ENCODE measurements around the gene KCNAB2. TPM values are rescaled to one million over a fixed set of nuclear protein-coding genes. Genes with fewer than 3 reads are reported as not detected.

Gene KCNAB2
- total and polyA plus RNA-seq, 4 donors: 1.8 to 5.9 (median 4.5) TPM

DNA sequence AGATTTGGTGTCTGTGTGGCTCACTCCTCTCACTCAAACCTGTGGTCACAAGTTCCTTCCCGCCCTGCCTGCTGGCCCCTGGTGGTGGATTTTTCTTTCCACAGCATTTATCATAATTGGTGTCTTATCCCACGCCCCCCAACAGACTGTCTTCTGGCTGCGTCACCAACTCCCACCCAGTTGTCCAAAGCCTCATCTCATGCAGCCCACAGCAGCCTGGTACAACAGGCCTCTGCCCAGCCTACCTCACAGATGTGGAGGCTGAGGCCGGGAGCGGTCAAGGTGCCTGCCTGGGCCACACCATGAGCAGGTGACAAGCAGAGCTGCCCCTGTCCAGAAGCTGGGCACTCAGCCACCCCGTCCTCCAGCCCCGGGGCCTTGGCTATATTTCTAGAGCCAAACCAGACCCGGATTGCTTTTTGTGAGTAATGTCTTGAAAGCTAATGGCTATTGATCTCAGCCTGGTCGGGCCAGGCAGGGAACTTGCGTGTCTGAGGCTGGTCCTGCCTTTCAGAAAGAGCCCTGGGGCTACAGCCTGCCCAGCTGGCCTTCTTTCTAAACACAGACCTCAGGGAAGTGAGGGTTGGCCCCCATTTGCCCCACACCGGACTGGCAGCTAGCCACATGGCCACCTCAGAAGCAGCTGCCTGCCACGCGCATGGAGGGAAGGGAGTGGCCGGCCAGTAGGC, 2.6 kb downstream of the KCNAB2 start:
- TF ChIP-seq HNF4A (conservative IDR thresholded peaks at IDR 0.05) (no peak), SP1 (IDR thresholded peaks at IDR 0.05) (no peak), GABPA (IDR thresholded peaks at IDR 0.05 in 1 of 2, conservative IDR thresholded peaks at IDR 0.05 in 1 of 2) (no peak), HNF4G (IDR thresholded peaks at IDR 0.05) (no peak), NR2F2 (IDR thresholded peaks at IDR 0.05) (no peak), TAF1 (conservative IDR thresholded peaks at IDR 0.05) (no peak), RXRA (IDR thresholded peaks at IDR 0.05) (no peak), JUND (IDR thresholded peaks at IDR 0.05) (no peak), FOXA1 (IDR thresholded peaks at IDR 0.05) (no peak), EGR1 (IDR thresholded peaks at IDR 0.05; ENCODE audit: low read depth in 2 of 2) (no peak), YY1 (IDR thresholded peaks at IDR 0.05) (no peak), FOXA2 (IDR thresholded peaks at IDR 0.05) (no peak)
- TF ChIP-seq, protein P1, sequence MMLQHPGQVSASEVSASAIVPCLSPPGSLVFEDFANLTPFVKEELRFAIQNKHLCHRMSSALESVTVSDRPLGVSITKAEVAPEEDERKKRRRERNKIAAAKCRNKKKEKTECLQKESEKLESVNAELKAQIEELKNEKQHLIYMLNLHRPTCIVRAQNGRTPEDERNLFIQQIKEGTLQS (IDR thresholded peaks at IDR 0.05): no peak
- TF ChIP-seq, protein P2, sequence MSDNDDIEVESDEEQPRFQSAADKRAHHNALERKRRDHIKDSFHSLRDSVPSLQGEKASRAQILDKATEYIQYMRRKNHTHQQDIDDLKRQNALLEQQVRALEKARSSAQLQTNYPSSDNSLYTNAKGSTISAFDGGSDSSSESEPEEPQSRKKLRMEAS (IDR thresholded peaks at IDR 0.05): no peak
- TF ChIP-seq, protein P3, sequence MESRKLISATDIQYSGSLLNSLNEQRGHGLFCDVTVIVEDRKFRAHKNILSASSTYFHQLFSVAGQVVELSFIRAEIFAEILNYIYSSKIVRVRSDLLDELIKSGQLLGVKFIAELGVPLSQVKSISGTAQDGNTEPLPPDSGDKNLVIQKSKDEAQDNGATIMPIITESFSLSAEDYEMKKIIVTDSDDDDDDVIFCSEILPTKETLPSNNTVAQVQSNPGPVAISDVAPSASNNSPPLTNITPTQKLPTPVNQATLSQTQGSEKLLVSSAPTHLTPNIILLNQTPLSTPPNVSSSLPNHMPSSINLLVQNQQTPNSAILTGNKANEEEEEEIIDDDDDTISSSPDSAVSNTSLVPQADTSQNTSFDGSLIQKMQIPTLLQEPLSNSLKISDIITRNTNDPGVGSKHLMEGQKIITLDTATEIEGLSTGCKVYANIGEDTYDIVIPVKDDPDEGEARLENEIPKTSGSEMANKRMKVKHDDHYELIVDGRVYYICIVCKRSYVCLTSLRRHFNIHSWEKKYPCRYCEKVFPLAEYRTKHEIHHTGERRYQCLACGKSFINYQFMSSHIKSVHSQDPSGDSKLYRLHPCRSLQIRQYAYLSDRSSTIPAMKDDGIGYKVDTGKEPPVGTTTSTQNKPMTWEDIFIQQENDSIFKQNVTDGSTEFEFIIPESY (IDR thresholded peaks at IDR 0.05): no peak
- TF ChIP-seq, protein P4, sequence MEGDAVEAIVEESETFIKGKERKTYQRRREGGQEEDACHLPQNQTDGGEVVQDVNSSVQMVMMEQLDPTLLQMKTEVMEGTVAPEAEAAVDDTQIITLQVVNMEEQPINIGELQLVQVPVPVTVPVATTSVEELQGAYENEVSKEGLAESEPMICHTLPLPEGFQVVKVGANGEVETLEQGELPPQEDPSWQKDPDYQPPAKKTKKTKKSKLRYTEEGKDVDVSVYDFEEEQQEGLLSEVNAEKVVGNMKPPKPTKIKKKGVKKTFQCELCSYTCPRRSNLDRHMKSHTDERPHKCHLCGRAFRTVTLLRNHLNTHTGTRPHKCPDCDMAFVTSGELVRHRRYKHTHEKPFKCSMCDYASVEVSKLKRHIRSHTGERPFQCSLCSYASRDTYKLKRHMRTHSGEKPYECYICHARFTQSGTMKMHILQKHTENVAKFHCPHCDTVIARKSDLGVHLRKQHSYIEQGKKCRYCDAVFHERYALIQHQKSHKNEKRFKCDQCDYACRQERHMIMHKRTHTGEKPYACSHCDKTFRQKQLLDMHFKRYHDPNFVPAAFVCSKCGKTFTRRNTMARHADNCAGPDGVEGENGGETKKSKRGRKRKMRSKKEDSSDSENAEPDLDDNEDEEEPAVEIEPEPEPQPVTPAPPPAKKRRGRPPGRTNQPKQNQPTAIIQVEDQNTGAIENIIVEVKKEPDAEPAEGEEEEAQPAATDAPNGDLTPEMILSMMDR (IDR thresholded peaks at IDR 0.05; ENCODE audit: low read depth, low read length, missing input control): no peak
- TF ChIP-seq, protein P5, sequence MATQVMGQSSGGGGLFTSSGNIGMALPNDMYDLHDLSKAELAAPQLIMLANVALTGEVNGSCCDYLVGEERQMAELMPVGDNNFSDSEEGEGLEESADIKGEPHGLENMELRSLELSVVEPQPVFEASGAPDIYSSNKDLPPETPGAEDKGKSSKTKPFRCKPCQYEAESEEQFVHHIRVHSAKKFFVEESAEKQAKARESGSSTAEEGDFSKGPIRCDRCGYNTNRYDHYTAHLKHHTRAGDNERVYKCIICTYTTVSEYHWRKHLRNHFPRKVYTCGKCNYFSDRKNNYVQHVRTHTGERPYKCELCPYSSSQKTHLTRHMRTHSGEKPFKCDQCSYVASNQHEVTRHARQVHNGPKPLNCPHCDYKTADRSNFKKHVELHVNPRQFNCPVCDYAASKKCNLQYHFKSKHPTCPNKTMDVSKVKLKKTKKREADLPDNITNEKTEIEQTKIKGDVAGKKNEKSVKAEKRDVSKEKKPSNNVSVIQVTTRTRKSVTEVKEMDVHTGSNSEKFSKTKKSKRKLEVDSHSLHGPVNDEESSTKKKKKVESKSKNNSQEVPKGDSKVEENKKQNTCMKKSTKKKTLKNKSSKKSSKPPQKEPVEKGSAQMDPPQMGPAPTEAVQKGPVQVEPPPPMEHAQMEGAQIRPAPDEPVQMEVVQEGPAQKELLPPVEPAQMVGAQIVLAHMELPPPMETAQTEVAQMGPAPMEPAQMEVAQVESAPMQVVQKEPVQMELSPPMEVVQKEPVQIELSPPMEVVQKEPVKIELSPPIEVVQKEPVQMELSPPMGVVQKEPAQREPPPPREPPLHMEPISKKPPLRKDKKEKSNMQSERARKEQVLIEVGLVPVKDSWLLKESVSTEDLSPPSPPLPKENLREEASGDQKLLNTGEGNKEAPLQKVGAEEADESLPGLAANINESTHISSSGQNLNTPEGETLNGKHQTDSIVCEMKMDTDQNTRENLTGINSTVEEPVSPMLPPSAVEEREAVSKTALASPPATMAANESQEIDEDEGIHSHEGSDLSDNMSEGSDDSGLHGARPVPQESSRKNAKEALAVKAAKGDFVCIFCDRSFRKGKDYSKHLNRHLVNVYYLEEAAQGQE (IDR thresholded peaks at IDR 0.05): no peak
- no peaks in the 10 kb centered on the region for H3K36me3 ChIP-seq (ENCODE audit: control insufficient read depth in 4 of 4, insufficient read depth in 3 of 4, low read depth in 1 of 4, low read length in 3 of 4)
- H3K27ac ChIP-seq (ENCODE audit: low read depth in 1 of 2, low read length in 2 of 2): no peak overlapping the region
- no peak for DNase-seq (ENCODE audit: low spot score)
- no peaks in the 10 kb centered on the region for H3K9me3 ChIP-seq (ENCODE audit: control insufficient read depth in 4 of 4, low read length in 3 of 4)
- H3K9ac ChIP-seq (ENCODE audit: low read depth in 1 of 2, low read length in 2 of 2): no peak overlapping the region
- 86% methylated on average over 14 of the region's 14 CpGs for WGBS
- no peaks in the 10 kb centered on the region for H3K4me1 ChIP-seq (ENCODE audit: control insufficient read depth in 4 of 4, insufficient read depth in 4 of 4, low read length in 3 of 4)
- H3K4me3 ChIP-seq (ENCODE audit: low read depth in 1 of 3, low read length in 3 of 3): no peak overlapping the region
- no peaks in the 10 kb centered on the region for H3K27me3 ChIP-seq (ENCODE audit: control insufficient read depth in 4 of 4, insufficient read depth in 4 of 4, low read length in 3 of 4)

Data from liver (tissue), 9 donors.